SK-N-SH treated with all-trans-retinoic acid at 6 μM for 48 hours (cell line): ENCODE data around the gene GOLGA6A.

Experiments used
- ATAC-seq: fragments of 200-7000 bp; cut with Tn5 transposase; 3 replicates; pipeline ENCODE4 v1.9.1; 2020; ENCODE audit warnings: mild to moderate bottlenecking, moderate library complexity
- ARNTL ChIP-seq: fragments of 450-650 bp; formaldehyde crosslinking; IDR thresholded peaks from 2 replicates; pipeline ENCODE4 v1.5.0; 2020; ENCODE audit warnings: low read depth, mild to moderate bottlenecking, moderate library complexity, borderline replicate concordance
- BACH2 ChIP-seq: fragments of 250-450 bp; sonication (Bioruptor Pico); IDR thresholded peaks from 2 replicates; pipeline ENCODE4 v1.9.0; 2021; ENCODE audit warnings: mild to moderate bottlenecking, borderline replicate concordance
- CREB5 ChIP-seq: fragments of 250-450 bp; sonication (Bioruptor Pico); IDR thresholded peaks from 2 replicates; pipeline ENCODE4 v1.5.1; 2020; ENCODE audit warnings: low read depth, mild to moderate bottlenecking, moderate library complexity
- CSDC2 ChIP-seq: fragments of 250-450 bp; sonication (Bioruptor Pico); IDR thresholded peaks from 2 replicates; pipeline ENCODE4 v1.5.0; 2020; ENCODE audit warnings: mild to moderate bottlenecking, moderate library complexity
- CSRNP3 ChIP-seq: fragments of 250-450 bp; sonication (Bioruptor Pico); IDR thresholded peaks from 2 replicates; pipeline ENCODE4 v1.5.1; 2021; ENCODE audit warnings: mild to moderate bottlenecking, moderate library complexity
- ESRRG ChIP-seq: fragments of 250-450 bp; sonication (Bioruptor Pico); IDR thresholded peaks from 2 replicates; pipeline ENCODE4 v1.6.1; 2021; ENCODE audit warnings: mild to moderate bottlenecking
- GLIS3 ChIP-seq: fragments of 250-450 bp; sonication (Bioruptor Pico); IDR thresholded peaks from 2 replicates; pipeline ENCODE4 v1.5.0; 2020; ENCODE audit warnings: mild to moderate bottlenecking, moderate library complexity
- ISL1 ChIP-seq: fragments of 250-450 bp; sonication (Bioruptor Pico); IDR thresholded peaks from 2 replicates; pipeline ENCODE4 v2.1.2; 2022; ENCODE audit warnings: mild to moderate bottlenecking, moderate library complexity
- OSR1 ChIP-seq: fragments of 250-450 bp; sonication (Bioruptor Pico); IDR thresholded peaks from 2 replicates; pipeline ENCODE4 v1.8.0; 2022; ENCODE audit warnings: moderate library complexity, mild to moderate bottlenecking, inconsistent platforms
- PATZ1 ChIP-seq: fragments of 250-450 bp; sonication (Bioruptor Pico); IDR thresholded peaks from 2 replicates; pipeline ENCODE4 v1.8.0; 2020; ENCODE audit warnings: mild to moderate bottlenecking, moderate library complexity, borderline replicate concordance
- POU6F1 ChIP-seq: fragments of 250-450 bp; sonication (Bioruptor Pico); IDR thresholded peaks from 2 replicates; pipeline ENCODE4 v1.8.0; 2021; ENCODE audit warnings: low read depth, mild to moderate bottlenecking, moderate library complexity, borderline replicate concordance
- PPARA ChIP-seq: fragments of 250-450 bp; sonication (Bioruptor Pico); IDR thresholded peaks from 2 replicates; pipeline ENCODE4 v1.5.0; 2020; ENCODE audit warnings: mild to moderate bottlenecking, borderline replicate concordance
- RARB ChIP-seq: fragments of 250-450 bp; sonication (Bioruptor Pico); IDR thresholded peaks from 2 replicates; pipeline ENCODE4 v1.8.0; 2021; ENCODE audit warnings: mild to moderate bottlenecking, moderate library complexity
- SNAI2 ChIP-seq: fragments of 250-450 bp; sonication (Bioruptor Pico); IDR thresholded peaks from 2 replicates; pipeline ENCODE4 v1.5.0; 2020; ENCODE audit warnings: mild to moderate bottlenecking, moderate library complexity
- TCF4 ChIP-seq: fragments of 250-450 bp; sonication (Bioruptor Pico); IDR thresholded peaks from 2 replicates; pipeline ENCODE4 v1.8.0; 2021; ENCODE audit warnings: mild to moderate bottlenecking, moderate library complexity, borderline replicate concordance
- TOX ChIP-seq: fragments of 250-450 bp; sonication (Bioruptor Pico); IDR thresholded peaks from 2 replicates; pipeline ENCODE4 v1.8.0; 2021; ENCODE audit warnings: mild to moderate bottlenecking, moderate library complexity, borderline replicate concordance
- TSHZ2 ChIP-seq: fragments of 250-450 bp; sonication (Bioruptor Pico); IDR thresholded peaks from 2 replicates; pipeline ENCODE4 v1.5.0; 2020; ENCODE audit warnings: mild to moderate bottlenecking, moderate library complexity
- ZC3H10 ChIP-seq: fragments of 250-450 bp; sonication (Bioruptor Pico); IDR thresholded peaks from 2 replicates; pipeline ENCODE4 v1.5.1; 2021; ENCODE audit warnings: mild to moderate bottlenecking, moderate library complexity
- ZFP3 ChIP-seq: fragments of 250-450 bp; sonication (Bioruptor Pico); IDR thresholded peaks from 2 replicates; pipeline ENCODE4 v1.5.0; 2020; ENCODE audit warnings: mild to moderate bottlenecking, moderate library complexity
- ZFP30 ChIP-seq: fragments of 450-650 bp; formaldehyde crosslinking; IDR thresholded peaks from 2 replicates; pipeline ENCODE4 v1.5.0; 2022; ENCODE audit warnings: mild to moderate bottlenecking, moderate library complexity
- ZNF565 ChIP-seq: fragments of 450-650 bp; formaldehyde crosslinking; conservative IDR thresholded peaks from 2 replicates; pipeline ENCODE4 v1.5.0; 2020; ENCODE audit warnings: low read depth, mild to moderate bottlenecking, moderate library complexity
- ZNF70 ChIP-seq: fragments of 450-650 bp; formaldehyde crosslinking; IDR thresholded peaks from 2 replicates; pipeline ENCODE4 v1.5.0; 2020; ENCODE audit warnings: mild to moderate bottlenecking, moderate library complexity
- ZNF8 ChIP-seq: fragments of 450-650 bp; formaldehyde crosslinking; IDR thresholded peaks from 2 replicates; pipeline ENCODE4 v1.5.0; 2020; ENCODE audit warnings: mild to moderate bottlenecking, moderate library complexity

The GOLGA6A gene

GRCh38 chr15:74055804-74056203 is 26.5 kb downstream of the GOLGA6A start:
- TF ChIP-seq CREB5 (CRISPR knock-in tag) (no peak), GLIS3 (no peak), ISL1 (CRISPR knock-in tag) (no peak), TCF4 (CRISPR knock-in tag) (no peak), ZNF70 (CRISPR knock-in tag) (no peak), ZFP3 (CRISPR knock-in tag) (no peak), ZNF8 (CRISPR knock-in tag) (no peak), CSRNP3 (CRISPR knock-in tag) (no peak), PPARA (no peak), RARB (CRISPR knock-in tag) (no peak), ZFP30 (CRISPR knock-in tag) (no peak), ESRRG (CRISPR knock-in tag) (no peak), POU6F1 (CRISPR knock-in tag) (no peak), TSHZ2 (CRISPR knock-in tag) (no peak), PATZ1 (CRISPR knock-in tag) (no peak), CSDC2 (CRISPR knock-in tag) (no peak), TOX (CRISPR knock-in tag) (no peak), BACH2 (no peak), ZNF565 (CRISPR knock-in tag) (no peak), ZC3H10 (CRISPR knock-in tag) (no peak)
- no peak for ATAC-seq

- peak; percentile 71 for ATAC-seq
- TF ChIP-seq ZFP3 (CRISPR knock-in tag) (no peak), ZNF8 (CRISPR knock-in tag) (no peak), TSHZ2 (CRISPR knock-in tag) (no peak), CREB5 (CRISPR knock-in tag) (no peak), TCF4 (CRISPR knock-in tag) (no peak), CSDC2 (CRISPR knock-in tag) (no peak), ZNF565 (CRISPR knock-in tag) (no peak), SNAI2 (CRISPR knock-in tag) (no peak), ARNTL (no peak), OSR1 (CRISPR knock-in tag) (no peak), PPARA (no peak), POU6F1 (CRISPR knock-in tag) (no peak), ZNF70 (CRISPR knock-in tag) (no peak)
Observed at GRCh38 chr15:74053941-74054529, 28.3 kb downstream of the GOLGA6A start.
